DND-41 (cell line): Measurements from ENCODE around the gene TMEM208.

Experiments
- ATAC-seq: fragments of 200-7000 bp; cut with Tn5 transposase; 3 replicates; pipeline ENCODE4 v1.9.1; 2021; ENCODE audit warnings: low read depth; ENCODE audit not compliant: insufficient read depth
- DNase-seq: peaks from one replicate; pipeline ENCODE4 v3.0.0-alpha.2; 2020
- H2AFZ ChIP-seq: 2 replicates; pipeline ENCODE4 v1.6.0; 2012; ENCODE audit warnings: low read depth, low read length
- H3K27ac ChIP-seq: 2 replicates; pipeline ENCODE4 v1.5.1; 2012; ENCODE audit warnings: low read length, inconsistent platforms
- H3K27me3 ChIP-seq: fragments of 200-600 bp; sonication (generic); 2 replicates; pipeline ENCODE4 v1.6.0; 2012; ENCODE audit warnings: low read length, mild to moderate bottlenecking, inconsistent platforms; ENCODE audit not compliant: insufficient read depth, poor library complexity
- H3K36me3 ChIP-seq: 2 replicates; pipeline ENCODE4 v1.5.1; 2012; ENCODE audit warnings: low read length, inconsistent platforms; ENCODE audit not compliant: insufficient read depth
- H3K4me1 ChIP-seq: 2 replicates; pipeline ENCODE4 v1.5.1; 2012; ENCODE audit warnings: mild to moderate bottlenecking, low read length; ENCODE audit not compliant: insufficient read depth
- H3K4me2 ChIP-seq: 2 replicates; pipeline ENCODE4 v1.6.0; 2012; ENCODE audit warnings: mild to moderate bottlenecking, moderate library complexity, low read length, inconsistent platforms; ENCODE audit not compliant: insufficient read depth
- H3K4me3 ChIP-seq, 2 experiments: fragments of 200-600 bp in 1 of 2; shearing (Covaris generic) in 1 of 2; 2 replicates each; pipeline ENCODE4 v1.5.1; 2012 to 2016; ENCODE audit warnings: inconsistent platforms in 2 of 2, low read length in 2 of 2, mild to moderate bottlenecking in 2 of 2, low read depth in 1 of 2, moderate library complexity in 1 of 2
- H3K79me2 ChIP-seq: 2 replicates; pipeline ENCODE4 v1.6.0; 2012; ENCODE audit warnings: low read length, inconsistent platforms; ENCODE audit not compliant: insufficient read depth
- H3K9ac ChIP-seq: 2 replicates; pipeline ENCODE4 v1.6.0; 2012; ENCODE audit warnings: low read depth, mild to moderate bottlenecking, inconsistent platforms, low read length, moderate library complexity
- H3K9me3 ChIP-seq: 2 replicates; pipeline ENCODE4 v1.5.1; 2012; ENCODE audit warnings: low read length, moderate library complexity, mild to moderate bottlenecking, inconsistent platforms; ENCODE audit not compliant: insufficient read depth, severe bottlenecking
- H4K20me1 ChIP-seq: 2 replicates; pipeline ENCODE4 v1.6.0; 2012; ENCODE audit warnings: low read length; ENCODE audit not compliant: insufficient read depth
- CTCF ChIP-seq: IDR thresholded peaks from 2 replicates; pipeline ENCODE4 v1.5.1; 2012; ENCODE audit warnings: borderline replicate concordance, low read length, moderate library complexity, mild to moderate bottlenecking; ENCODE audit not compliant: poor library complexity, severe bottlenecking; ENCODE audit errors: extremely low read depth
- EZH2 ChIP-seq: IDR thresholded peaks from 3 replicates; pipeline ENCODE4 v1.6.1; 2012; ENCODE audit warnings: borderline replicate concordance, low read depth, mild to moderate bottlenecking, moderate library complexity, low read length, inconsistent platforms; ENCODE audit not compliant: severe bottlenecking

Gene TMEM208

GRCh38 chr16:67250045-67250327, 23.1 kb downstream of the TMEM208 start:
- H3K4me3 ChIP-seq = no peak overlapping the region
- H4K20me1 ChIP-seq = peaks cover 4% of the 10 kb centered on the region; the same call in 1 of the 2 replicates
- ATAC-seq (no peak), DNase-seq (no peak)
- no peak overlapping the region for H3K9ac ChIP-seq
- peaks cover 26% of the 10 kb centered on the region for H3K27me3 ChIP-seq
- H2AFZ ChIP-seq = no peak overlapping the region
- H3K4me1 ChIP-seq = peaks cover 41% of the 10 kb centered on the region
- no peaks in the 10 kb centered on the region for H3K9me3 ChIP-seq
- no peaks in the 10 kb centered on the region for H3K79me2 ChIP-seq
- no peaks in the 10 kb centered on the region for H3K36me3 ChIP-seq
- no peak overlapping the region for H3K4me2 ChIP-seq
- TF ChIP-seq EZH2 = no peak
- no peak for TF ChIP-seq CTCF
- H3K27ac ChIP-seq = no peak overlapping the region

DNA sequence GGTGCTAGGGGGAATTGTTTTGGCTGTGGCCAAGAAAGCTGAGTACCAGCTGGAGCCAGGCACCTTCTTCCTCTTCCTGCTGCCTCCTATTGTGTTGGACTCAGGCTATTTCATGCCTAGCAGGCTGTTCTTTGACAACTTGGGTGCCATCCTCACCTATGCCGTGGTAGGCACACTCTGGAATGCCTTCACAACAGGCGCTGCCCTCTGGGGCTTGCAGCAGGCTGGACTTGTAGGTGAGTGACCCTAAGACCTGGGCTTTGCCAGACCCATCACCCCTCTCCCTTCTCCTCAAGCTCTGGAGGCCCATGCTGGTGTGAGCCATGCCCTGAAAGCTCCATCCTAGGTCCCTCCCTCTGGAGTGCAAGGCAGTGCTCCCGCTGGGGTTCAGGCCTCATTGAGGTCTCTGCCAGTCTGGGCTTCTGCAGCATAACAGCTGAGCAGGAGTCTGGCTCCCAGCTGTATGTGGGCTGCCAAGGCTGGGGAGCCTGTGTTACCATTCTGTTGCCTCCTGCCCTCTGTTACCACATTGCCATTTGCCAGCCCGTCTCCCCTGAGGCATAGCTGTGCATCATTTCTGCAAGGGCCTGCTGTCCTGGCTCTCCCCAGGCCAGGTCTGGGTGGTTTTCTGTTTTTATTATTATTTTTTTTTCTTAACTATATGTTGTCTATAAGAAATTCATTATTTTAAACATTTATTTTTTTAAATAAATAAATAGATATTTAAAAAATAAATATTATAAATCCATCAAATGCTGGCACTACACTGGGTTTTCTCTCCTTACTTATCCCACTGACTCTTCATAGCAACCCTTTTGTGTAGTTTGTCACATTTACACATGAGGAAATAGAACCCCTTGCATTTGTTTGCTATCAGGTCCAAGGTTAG, 25.9 kb downstream of the TMEM208 start:
- Histone ChIP-seq H3K36me3 (no peaks in the 10 kb centered on the region), H3K27me3 (peaks cover 26% of the 10 kb centered on the region), H3K4me1 (peaks cover 17% of the 10 kb centered on the region), H3K4me2 (no peak overlapping the region), H3K27ac (no peak overlapping the region), H2AFZ (no peak overlapping the region), H3K4me3 (no peak overlapping the region), H4K20me1 (no peaks in the 10 kb centered on the region), H3K9ac (no peak overlapping the region), H3K9me3 (no peaks in the 10 kb centered on the region), H3K79me2 (no peaks in the 10 kb centered on the region)
- DNase-seq (no peak), ATAC-seq (no peak)
- TF ChIP-seq CTCF (no peak), EZH2 (no peak)

GRCh38 chr16:67254801-67255552, 28.0 kb downstream of the TMEM208 start:
- H3K4me2 ChIP-seq = no peak overlapping the region
- TF ChIP-seq EZH2 = no peak
- no peak for TF ChIP-seq CTCF
- H3K9ac ChIP-seq = no peak overlapping the region

More at GRCh38 chr16:67254801-67255552, 28.0 kb downstream of the TMEM208 start:
- Histone ChIP-seq H3K36me3 (no peaks in the 10 kb centered on the region), H3K79me2 (no peaks in the 10 kb centered on the region), H2AFZ (no peak overlapping the region), H3K4me3 (no peak overlapping the region), H3K9me3 (no peaks in the 10 kb centered on the region), H3K27me3 (peaks cover 8% of the 10 kb centered on the region), H3K4me1 (no peaks in the 10 kb centered on the region), H4K20me1 (no peaks in the 10 kb centered on the region), H3K27ac (no peak overlapping the region)
- DNase-seq (no peak), ATAC-seq (no peak)
